GDM1 (cell line): ENCODE results near the gene ZC3H18.

Experiments
- DNase-seq: peaks from one replicate; lab custom pipeline; 2025; lab: John Stamatoyannopoulos, UW

The ZC3H18 gene

GRCh38 chr16:88533381-88533917 is 36.8 kb upstream of the ZC3H18 start:
- DNase-seq = no peak

GRCh38 chr16:88533932-88534637 is 36.1 kb upstream of the ZC3H18 start:
- no peak for DNase-seq

GRCh38 chr16:88534638-88535190 is 35.5 kb upstream of the ZC3H18 start:
- no peak for DNase-seq

DNA sequence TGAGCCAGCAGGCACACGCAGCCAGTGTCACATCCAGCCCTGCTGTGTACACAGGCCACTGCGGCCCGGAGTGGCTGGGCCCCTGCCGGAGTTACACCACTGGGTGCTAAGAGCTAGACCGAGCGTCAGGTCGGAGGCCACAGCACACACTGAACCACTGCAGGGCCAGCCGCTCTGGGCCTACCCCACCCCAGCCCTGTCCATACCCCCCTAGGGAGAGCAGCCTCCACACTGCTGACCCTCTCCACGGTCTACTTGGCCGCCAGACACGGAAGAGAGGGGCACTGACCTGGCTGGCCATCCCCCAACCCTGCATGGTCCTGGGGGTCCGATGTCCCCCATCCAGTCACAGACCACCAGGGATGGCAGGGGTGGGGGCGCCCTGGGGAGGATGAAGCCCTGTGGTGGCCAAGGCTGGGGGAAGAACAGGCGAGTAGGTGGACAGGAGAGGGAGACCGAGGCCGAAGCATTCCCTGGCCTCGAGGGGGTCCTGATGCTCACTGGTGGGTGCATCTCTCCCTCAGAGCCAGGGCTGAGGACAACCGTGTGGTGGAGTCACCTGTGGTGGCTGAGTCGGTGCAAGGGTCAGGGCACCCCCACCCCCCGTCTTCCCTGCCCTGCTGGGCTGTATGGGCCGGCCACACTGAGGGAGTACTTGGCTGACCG is 34.9 kb upstream of the ZC3H18 start:
- DNase-seq = no peak

GRCh38 chr16:88535857-88536222 is 34.4 kb upstream of the ZC3H18 start:
- DNase-seq = no peak

- DNase-seq = no peak
Observed at GRCh38 chr16:88536510-88536909, 33.7 kb upstream of the ZC3H18 start.

DNA sequence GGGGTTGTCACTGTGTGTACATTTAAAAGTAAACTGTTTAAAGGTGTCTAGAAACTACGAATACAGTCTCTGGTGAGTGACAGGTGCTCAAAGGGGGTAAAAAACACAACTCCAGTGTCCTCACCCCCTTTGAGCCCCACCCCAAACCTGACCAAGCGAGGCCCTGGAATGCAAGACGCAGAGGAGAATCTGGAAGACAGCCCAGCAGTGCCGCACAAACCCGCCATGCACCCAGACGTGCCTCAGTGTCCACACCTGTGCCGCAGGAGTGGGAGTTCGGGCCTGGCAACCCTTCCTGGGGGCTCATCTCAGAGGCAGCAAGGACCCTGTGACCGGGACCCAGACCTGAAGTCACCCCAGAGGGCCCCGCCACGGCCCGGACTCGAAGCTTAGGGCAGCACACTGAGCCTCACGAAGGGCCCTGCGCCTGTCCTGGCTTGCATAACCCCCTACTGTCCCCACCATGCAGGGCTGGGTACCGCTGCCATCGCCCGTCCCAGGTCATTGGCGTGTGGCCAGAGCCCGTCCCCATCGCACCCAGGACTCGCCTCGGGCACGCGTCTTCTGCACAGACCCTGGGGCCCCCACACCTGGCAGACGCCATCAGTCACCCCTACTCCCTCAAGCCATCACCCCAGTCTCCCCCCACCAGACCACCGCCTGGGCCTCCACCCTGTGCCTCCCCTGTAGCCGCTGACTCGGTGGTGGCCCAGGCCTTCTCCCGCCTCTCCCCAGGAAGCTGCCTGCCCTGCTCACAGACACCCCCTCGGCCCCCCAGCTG is 33.0 kb upstream of the ZC3H18 start:
- no peak for DNase-seq

DNA sequence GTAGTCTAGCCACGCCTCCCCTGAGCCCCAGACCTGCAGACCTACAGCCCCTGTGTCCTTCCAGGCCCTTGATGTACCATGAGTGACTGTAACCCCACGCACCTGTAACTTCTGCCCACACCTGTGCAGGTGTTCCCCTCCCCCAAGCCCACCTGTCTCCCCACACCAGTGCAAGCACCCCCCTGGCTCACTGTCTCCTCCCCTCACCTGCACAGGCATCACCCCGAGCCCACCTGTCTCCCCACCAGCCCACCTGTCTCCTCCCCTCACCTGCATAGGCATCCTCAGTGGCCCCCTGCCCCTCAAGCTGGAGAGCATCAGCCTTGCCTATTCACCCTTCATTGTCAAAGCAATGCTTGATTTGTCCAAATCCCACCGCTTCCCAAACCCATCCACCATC is 32.3 kb upstream of the ZC3H18 start:
- no peak for DNase-seq

DNA sequence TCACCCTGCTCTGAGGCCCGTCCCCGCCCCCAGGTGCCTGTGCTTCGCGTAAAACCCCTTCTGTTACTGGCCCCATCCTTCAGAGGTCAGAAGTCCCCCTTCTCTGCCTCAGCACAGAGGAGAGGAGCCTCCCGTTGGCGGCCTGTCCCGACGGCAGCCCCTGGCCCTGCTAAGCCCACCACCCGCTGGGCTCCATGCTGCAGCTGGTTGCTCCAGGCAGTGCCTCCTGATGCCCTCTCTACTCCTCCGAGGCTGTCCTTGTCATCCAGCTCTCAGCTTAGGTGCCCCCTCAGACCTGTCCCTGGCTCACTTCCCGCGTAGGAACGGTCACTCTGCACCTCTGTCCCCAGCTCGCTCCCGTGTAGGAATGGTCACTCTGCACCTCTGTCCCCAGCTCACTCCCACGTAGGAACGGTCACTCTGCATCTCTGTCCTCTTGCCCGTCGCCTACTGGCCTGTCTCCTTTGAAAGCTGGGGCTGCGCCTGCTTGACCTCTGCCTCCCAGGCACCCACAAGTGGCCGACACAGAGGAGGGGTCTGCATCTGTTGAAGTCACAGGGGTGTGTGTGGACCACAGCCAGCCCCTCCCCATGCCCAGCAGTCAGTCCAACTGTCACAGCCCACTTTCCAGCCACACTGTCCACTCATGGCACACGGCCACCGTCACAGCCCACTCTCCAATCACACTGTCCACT is 31.7 kb upstream of the ZC3H18 start:
- no peak for DNase-seq

DNA sequence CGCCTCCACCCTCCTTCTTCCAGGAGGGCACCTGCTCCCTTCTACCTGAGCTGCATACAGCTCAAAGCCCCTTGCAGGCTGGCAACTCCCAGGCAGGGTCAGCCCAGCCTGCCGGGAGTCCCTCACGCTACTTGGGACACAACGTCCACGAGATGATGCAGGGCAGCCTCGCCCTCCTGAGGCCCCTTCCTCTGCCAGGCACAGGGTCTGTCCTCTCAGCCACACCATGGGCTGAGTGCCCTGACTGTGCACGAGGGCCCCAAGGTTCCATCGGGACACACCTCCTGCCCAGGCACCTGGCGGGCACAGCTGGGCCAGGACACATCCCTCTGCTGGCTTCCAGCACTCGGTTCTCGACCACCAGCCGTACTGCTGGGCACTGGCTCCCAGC is 30.9 kb upstream of the ZC3H18 start:
- no peak for DNase-seq

GRCh38 chr16:88539652-88540345 is 30.4 kb upstream of the ZC3H18 start:
- no peak for DNase-seq

GRCh38 chr16:88540346-88540977 is 29.7 kb upstream of the ZC3H18 start:
- DNase-seq = no peak

- DNase-seq = no peak
Observed at GRCh38 chr16:88541831-88542616, 28.2 kb upstream of the ZC3H18 start.

- no peak for DNase-seq
Observed at GRCh38 chr16:88543230-88543813, 26.9 kb upstream of the ZC3H18 start.

DNA sequence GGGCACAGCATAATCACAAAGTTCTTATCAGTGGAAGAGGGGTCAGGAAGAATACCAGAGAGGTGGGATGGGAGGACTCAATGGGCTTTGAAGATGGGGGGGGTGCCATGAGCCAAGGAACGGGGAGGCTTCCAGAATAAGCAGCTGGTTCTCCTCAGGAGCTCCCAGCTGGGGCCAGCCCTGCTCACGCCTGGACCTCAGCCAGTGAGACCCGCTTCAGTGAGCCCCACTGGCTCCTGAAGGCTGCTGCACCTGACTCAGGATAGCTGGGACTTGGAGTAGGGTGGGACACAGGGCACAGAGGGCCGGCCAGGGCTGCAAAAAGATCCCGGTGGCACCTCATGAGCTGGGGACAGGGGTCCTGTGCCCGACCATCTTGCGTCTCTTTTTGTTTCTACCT is 24.4 kb upstream of the ZC3H18 start:
- no peak for DNase-seq

GRCh38 chr16:88548131-88548874 is 21.9 kb upstream of the ZC3H18 start:
- DNase-seq = no peak

DNA sequence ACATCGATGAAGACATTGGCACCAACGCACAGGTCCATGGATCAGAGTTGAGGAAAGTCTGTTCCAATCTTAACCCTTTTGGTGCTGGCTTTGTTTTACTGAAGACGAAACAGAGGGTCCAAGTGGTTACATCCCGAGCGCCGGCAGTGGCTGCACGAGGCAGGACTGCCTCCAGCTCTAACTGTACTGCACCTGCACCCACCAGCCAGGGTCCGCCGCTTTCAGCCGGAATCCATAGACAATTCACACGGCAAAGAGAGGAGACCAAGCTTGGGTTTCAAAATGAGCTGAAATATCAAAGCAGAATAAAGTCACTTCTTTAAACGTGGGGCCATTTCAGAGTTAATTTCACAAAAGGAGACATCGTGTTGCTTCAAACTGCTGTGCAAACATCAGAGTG is 21.2 kb upstream of the ZC3H18 start:
- no peak for DNase-seq

- no peak for DNase-seq
Observed at GRCh38 chr16:88549671-88550245, 20.4 kb upstream of the ZC3H18 start.

DNA sequence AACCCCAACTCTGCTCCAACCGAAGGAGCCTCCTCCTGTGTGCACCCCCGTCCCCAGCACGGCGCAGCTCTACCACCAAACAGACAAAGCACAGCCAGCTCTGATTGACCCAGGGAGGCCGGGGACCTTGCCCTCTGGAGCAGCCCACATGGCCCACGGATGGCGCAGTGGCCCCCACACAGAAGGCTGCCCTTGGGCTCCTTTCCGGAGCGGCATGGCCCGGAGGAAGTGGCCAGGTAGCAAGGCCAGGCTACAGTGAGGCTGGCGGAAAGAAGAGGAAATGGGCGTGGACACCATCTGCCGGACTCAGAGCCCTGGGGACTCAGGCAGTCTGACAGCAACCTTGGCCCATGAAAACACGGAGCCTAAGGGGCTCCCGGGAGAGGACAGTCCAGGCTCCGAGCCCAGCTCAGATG is 19.9 kb upstream of the ZC3H18 start:
- no peak for DNase-seq
